BJ (cell line): Measurements from ENCODE around the gene MPEG1. TPM values are rescaled to one million over a fixed set of nuclear protein-coding genes. Genes with fewer than 3 reads are reported as not detected.

Experiments
- CTCF ChIA-PET: fragments of 350-600 bp; formaldehyde crosslinking; extraction: SDS; loops from one replicate; lab custom pipeline; 2021; ENCODE audit warnings: antibody characterized with exemption, inconsistent platforms; lab: Yijun Ruan, JAX
- POLR2A ChIA-PET: fragments of 300-600 bp; sonication (Branson Sonifier 250); formaldehyde crosslinking; extraction: SDS; loops from one replicate; lab custom pipeline; 2021; ENCODE audit warnings: antibody characterized with exemption; lab: Charles Lee
- DNase-seq: peaks from one replicate; pipeline ENCODE4 v3.0.0-alpha.2; 2011; ENCODE audit warnings: low read depth
- H3K27me3 ChIP-seq: 2 replicates; pipeline ENCODE4 v1.6.0; 2011; ENCODE audit warnings: low read length; ENCODE audit not compliant: control insufficient read depth, insufficient read depth
- H3K36me3 ChIP-seq: 2 replicates; pipeline ENCODE4 v1.5.1; 2011; ENCODE audit warnings: low read length; ENCODE audit not compliant: control insufficient read depth, insufficient read depth
- H3K4me3 ChIP-seq: 2 replicates; pipeline ENCODE4 v1.5.1; 2011; ENCODE audit warnings: low read depth, mild to moderate bottlenecking, control low read depth, low read length
- polyA plus RNA-seq: library from polyadenylated mRNA; depleted of rRNA; stranded (reverse); fragments of >200 nt; gene quantifications from 2 replicates; pipeline ENCODE4 v1.2.3, GENCODE V29; 2011
- TF ChIP-seq, protein P1 (sequence below): IDR thresholded peaks from 2 replicates; pipeline ENCODE4 v1.5.1; 2011; ENCODE audit warnings: low read depth, mild to moderate bottlenecking, control low read depth, inconsistent platforms, low read length, moderate library complexity; ENCODE audit not compliant: insufficient read depth

Gene MPEG1
- polyA plus RNA-seq, 1 experiment, result not detected

DNA sequence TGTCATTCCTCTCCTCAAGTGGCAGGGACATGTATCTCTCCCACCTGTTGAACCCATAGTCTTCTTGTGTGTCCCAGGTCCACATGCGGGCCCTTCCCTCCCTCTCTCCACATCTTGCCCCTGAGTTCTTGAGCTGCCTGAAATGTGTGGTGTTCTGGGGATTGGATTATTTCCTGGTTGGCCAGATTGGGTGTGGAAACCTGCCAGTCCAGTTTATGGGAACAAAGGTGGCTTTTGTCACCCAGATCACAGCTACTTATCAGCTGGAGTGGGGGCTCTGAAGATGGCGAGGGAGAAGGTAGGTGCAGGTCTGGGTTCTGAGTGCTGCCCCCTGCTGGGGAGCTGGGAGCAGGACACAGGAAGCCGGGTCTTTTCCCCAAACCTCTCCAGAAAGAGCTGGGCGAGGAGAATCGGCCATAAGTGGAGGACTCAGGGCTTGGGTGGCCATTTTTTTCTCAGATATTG lies 26.6 kb downstream of the MPEG1 start:
- no peak for DNase-seq
- H3K36me3 ChIP-seq, result no peaks in the 10 kb centered on the region
- TF ChIP-seq, protein P1, sequence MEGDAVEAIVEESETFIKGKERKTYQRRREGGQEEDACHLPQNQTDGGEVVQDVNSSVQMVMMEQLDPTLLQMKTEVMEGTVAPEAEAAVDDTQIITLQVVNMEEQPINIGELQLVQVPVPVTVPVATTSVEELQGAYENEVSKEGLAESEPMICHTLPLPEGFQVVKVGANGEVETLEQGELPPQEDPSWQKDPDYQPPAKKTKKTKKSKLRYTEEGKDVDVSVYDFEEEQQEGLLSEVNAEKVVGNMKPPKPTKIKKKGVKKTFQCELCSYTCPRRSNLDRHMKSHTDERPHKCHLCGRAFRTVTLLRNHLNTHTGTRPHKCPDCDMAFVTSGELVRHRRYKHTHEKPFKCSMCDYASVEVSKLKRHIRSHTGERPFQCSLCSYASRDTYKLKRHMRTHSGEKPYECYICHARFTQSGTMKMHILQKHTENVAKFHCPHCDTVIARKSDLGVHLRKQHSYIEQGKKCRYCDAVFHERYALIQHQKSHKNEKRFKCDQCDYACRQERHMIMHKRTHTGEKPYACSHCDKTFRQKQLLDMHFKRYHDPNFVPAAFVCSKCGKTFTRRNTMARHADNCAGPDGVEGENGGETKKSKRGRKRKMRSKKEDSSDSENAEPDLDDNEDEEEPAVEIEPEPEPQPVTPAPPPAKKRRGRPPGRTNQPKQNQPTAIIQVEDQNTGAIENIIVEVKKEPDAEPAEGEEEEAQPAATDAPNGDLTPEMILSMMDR, result peak; percentile 64
- no peak overlapping the region for H3K4me3 ChIP-seq
- H3K27me3 ChIP-seq, result no peaks in the 10 kb centered on the region; the same call in 1 of the 2 replicates
- POLR2A ChIA-PET, result no interaction called here
- CTCF ChIA-PET, result interaction anchor here (1.0 to 14.0 kb wide), 9 partner anchors 8 to 32 kb away, joined by 3 to 160 read pairs (median 6); partner anchors contain the start of gene DTX4

DNA sequence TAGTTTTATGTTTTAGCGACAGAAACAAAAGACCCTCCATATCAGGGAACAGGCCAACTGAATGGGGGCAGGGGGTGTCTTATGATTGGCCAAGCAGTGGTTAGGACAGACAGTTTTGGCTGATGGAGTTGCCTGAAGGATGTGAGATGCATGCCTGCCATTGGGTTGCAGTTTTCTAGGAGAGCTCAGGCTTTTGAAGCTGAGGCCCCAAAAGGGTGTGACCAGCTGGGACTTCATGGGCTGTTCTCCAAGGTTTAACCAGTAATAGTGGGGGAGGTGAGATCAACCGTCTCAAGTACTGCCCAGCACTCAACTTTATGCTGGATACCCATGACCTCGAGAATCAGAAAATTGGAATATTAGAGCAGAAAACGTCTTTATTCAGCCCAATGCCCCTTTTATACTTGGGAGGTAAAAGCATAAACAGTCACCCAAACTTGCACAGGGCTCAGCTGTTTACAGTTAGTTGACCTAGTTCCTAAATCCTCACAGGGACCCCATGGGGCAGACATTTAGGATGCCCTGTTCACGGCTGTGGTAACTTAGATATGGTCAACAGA lies 27.3 kb downstream of the MPEG1 start:
- Histone ChIP-seq H3K4me3 (no peak overlapping the region), H3K27me3 (no peaks in the 10 kb centered on the region; the same call in 1 of the 2 replicates), H3K36me3 (no peaks in the 10 kb centered on the region)
- no peak for DNase-seq
- CTCF ChIA-PET, result interaction anchor here (1.0 to 14.0 kb wide), 7 partner anchors 9 to 26 kb away, joined by 3 to 160 read pairs (median 7); partner anchors contain the start of gene DTX4
- POLR2A ChIA-PET, result interaction anchor here (0.6 kb wide), 1 partner anchor 11 kb away, joined by 6 read pairs; no protein-coding TSS in a partner anchor
- TF ChIP-seq, protein P1, result no peak

DNA sequence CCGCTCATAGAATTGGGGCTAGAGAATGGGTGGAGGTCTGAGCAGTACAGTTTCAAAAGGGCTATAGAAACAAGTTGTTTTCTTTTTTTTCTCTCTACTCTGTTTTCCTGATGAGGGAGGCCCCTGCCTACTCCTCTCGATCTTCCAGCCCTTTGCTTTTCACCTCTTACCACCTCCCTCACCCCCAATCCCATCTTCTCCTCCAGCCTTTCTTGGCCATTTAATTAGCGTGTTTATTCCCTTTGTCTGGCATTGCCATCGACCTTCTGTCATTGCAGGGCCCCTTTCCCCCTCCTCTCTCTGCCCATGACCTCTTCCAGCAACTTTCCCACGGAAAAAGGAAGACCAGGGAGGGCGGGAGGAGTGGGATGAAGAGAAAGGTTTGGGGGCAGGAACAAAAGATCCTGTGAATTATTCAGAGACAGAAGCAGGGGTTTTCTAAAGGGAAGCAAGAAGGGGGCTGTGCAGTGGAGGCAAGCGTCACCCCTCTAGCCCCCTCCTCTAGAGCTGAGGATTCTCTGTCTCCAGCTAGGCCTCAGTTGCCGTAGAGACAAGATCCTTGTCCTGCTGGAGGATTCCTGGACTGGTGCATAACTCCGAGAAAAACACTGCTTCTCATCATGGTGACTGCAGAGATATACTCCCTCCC lies 27.9 kb downstream of the MPEG1 start:
- POLR2A ChIA-PET, result no interaction called here
- TF ChIP-seq, protein P1, result no peak

DNA sequence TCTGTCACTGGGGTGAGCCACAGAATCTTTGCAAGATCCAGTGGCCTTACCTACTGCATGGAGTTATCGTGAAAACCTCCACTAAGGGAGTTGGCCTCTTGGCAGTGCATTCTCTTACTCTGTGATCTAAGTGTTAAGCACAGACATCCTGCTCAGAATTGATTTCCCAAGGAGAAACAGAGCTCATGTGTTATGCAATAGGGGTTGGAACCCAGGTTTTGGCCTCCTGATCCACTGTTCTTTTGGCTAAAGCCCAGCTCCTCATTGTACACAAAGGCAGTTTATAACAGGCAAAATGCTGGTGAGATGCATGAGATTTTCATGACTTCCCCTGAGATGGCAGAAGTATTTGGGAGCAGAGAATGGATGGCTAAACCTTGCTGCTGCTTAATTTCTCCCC lies 29.0 kb downstream of the MPEG1 start:
- ChIA-PET CTCF (interaction anchor here (0.7 to 14.0 kb wide), 3 partner anchors 10 to 20 kb away, joined by 3 to 160 read pairs (median 104); partner anchors contain the start of gene DTX4), POLR2A (no interaction called here)
- Histone ChIP-seq H3K27me3 (no peaks in the 10 kb centered on the region; the same call in 1 of the 2 replicates), H3K4me3 (no peak overlapping the region), H3K36me3 (no peaks in the 10 kb centered on the region)
- no peak for DNase-seq
- TF ChIP-seq, protein P1, result no peak

More for the DNA sequence above, 27.9 kb downstream of the MPEG1 start:
- Histone ChIP-seq H3K4me3 (no peak overlapping the region), H3K36me3 (no peaks in the 10 kb centered on the region), H3K27me3 (no peaks in the 10 kb centered on the region; the same call in 1 of the 2 replicates)
- DNase-seq, result no peak
- CTCF ChIA-PET, result interaction anchor here (1.4 to 14.0 kb wide), 4 partner anchors 9 to 25 kb away, joined by 3 to 160 read pairs (median 57); partner anchors contain the start of gene DTX4
